Endothelial cell of umbilical vein (primary cell): Measurements from ENCODE around the gene RBM46. TPM values are rescaled to one million over a fixed set of nuclear protein-coding genes. Genes with fewer than 3 reads are reported as not detected.

Source experiments
- BruUV-seq: library from RNA; stranded (reverse); fragments of 400-500 nt; replicated peaks from 2 replicates; lab custom pipeline; 2021; lab: Mats Ljungman, UMichigan
- CTCF ChIA-PET: fragments of 300-600, 350-600 bp; sonication (Branson Sonifier 250); formaldehyde crosslinking; loops from one replicate; lab custom pipeline; 2021; ENCODE audit warnings: antibody characterized with exemption, inconsistent platforms; lab: Charles Lee
- POLR2A ChIA-PET: fragments of 300-600, 350-600 bp; sonication (Branson Sonifier 250); formaldehyde crosslinking; loops from one replicate; lab custom pipeline; 2021; ENCODE audit warnings: antibody characterized with exemption, inconsistent platforms; lab: Charles Lee
- DNase-seq: peaks from one replicate; pipeline ENCODE4 v3.0.0-alpha.2; 2011; ENCODE audit warnings: low read depth, low spot score
- FAIRE-seq: peaks from 2 replicates; lab custom pipeline; 2011; peaks lifted over from hg19 to GRCh38; lab: Jason Lieb, UNC
- H2AFZ ChIP-seq: 2 replicates; pipeline ENCODE4 v1.6.0; 2012; ENCODE audit warnings: low read depth, low read length, control low read depth, inconsistent platforms
- H3K27ac ChIP-seq: 2 replicates; pipeline ENCODE4 v1.5.1; 2011; ENCODE audit warnings: low read depth, mild to moderate bottlenecking, control low read depth, low read length, moderate library complexity; ENCODE audit not compliant: insufficient read depth
- H3K27me3 ChIP-seq, 2 experiments: 2 replicates each; pipeline versions ENCODE4 v1.6.0 to v1.6.1; 2011; ENCODE audit warnings: low read length in 2 of 2, mixed read lengths in 1 of 2; ENCODE audit not compliant: control insufficient read depth in 2 of 2, insufficient read depth in 2 of 2
- H3K36me3 ChIP-seq, 2 experiments: 2 replicates in 1 of 2; 3 replicates in 1 of 2; pipeline ENCODE4 v1.5.1; 2011; ENCODE audit warnings: low read length in 2 of 2, mild to moderate bottlenecking in 1 of 2, moderate library complexity in 1 of 2; ENCODE audit not compliant: control insufficient read depth in 2 of 2, insufficient read depth in 2 of 2; ENCODE audit errors: extremely low read depth in 1 of 2
- H3K4me1 ChIP-seq: 3 replicates; pipeline ENCODE4 v1.5.1; 2011; ENCODE audit warnings: mild to moderate bottlenecking, low read length; ENCODE audit not compliant: control insufficient read depth, insufficient read depth; ENCODE audit errors: extremely low read depth
- H3K4me2 ChIP-seq: 2 replicates; pipeline ENCODE4 v1.6.1; 2011; ENCODE audit warnings: low read length, control low read depth, mixed read lengths; ENCODE audit not compliant: insufficient read depth
- H3K4me3 ChIP-seq, 3 experiments: fragments of 200-600 bp in 1 of 3; sonication (generic), shearing (Covaris generic) in 1 of 3; replicated peaks in 1 of 3; 2 replicates each; pipeline ENCODE4 v1.5.1; 2011 to 2016; ENCODE audit warnings: control low read depth in 3 of 3, low read length in 3 of 3, mild to moderate bottlenecking in 2 of 3, inconsistent platforms in 1 of 3, low read depth in 1 of 3, moderate library complexity in 1 of 3; ENCODE audit not compliant: insufficient read depth in 1 of 3
- H3K79me2 ChIP-seq: 2 replicates; pipeline ENCODE4 v1.6.0; 2012; ENCODE audit warnings: low read length, inconsistent platforms; ENCODE audit not compliant: control insufficient read depth, insufficient read depth
- H3K9ac ChIP-seq: replicated peaks from 2 replicates; pipeline ENCODE3; 2011; ENCODE audit warnings: low read length, control low read depth; ENCODE audit not compliant: insufficient read depth; ENCODE audit errors: extremely low read depth
- H3K9me1 ChIP-seq: replicated peaks from 3 replicates; pipeline ENCODE4 v1.6.0; 2011; ENCODE audit warnings: mild to moderate bottlenecking, low read length; ENCODE audit not compliant: control insufficient read depth, insufficient read depth; ENCODE audit errors: extremely low read depth
- H3K9me3 ChIP-seq: replicated peaks from 2 replicates; pipeline ENCODE4 v1.5.1; 2012; ENCODE audit warnings: low read length, inconsistent platforms; ENCODE audit not compliant: control insufficient read depth, insufficient read depth
- H4K20me1 ChIP-seq: replicated peaks from 2 replicates; pipeline ENCODE3; 2011; ENCODE audit warnings: mild to moderate bottlenecking, low read length; ENCODE audit not compliant: control insufficient read depth, insufficient read depth; ENCODE audit errors: extremely low read depth
- CTCF ChIP-seq, 2 donors: IDR thresholded peaks; 1 replicate in 1 of 2; 2 replicates in 1 of 2; pipeline ENCODE4 v1.5.1; 2011; ENCODE audit warnings: low read length in 2 of 2, mild to moderate bottlenecking in 2 of 2, moderate library complexity in 2 of 2, control low read depth in 1 of 2, inconsistent platforms in 1 of 2, low read depth in 1 of 2; ENCODE audit not compliant: insufficient read depth in 1 of 2; ENCODE audit errors: extremely low read depth in 1 of 2
- EZH2 ChIP-seq: IDR thresholded peaks from 2 replicates; pipeline ENCODE4 v1.6.1; 2012; ENCODE audit warnings: borderline replicate concordance, low read depth, mild to moderate bottlenecking, moderate library complexity, low read length, inconsistent platforms; ENCODE audit not compliant: severe bottlenecking
- FOS ChIP-seq: IDR thresholded peaks from 2 replicates; pipeline ENCODE4 v1.6.1; 2011; ENCODE audit warnings: mild to moderate bottlenecking, low read length, moderate library complexity, borderline replicate concordance; ENCODE audit not compliant: insufficient read depth
- GATA2 ChIP-seq: IDR thresholded peaks from 2 replicates; pipeline ENCODE4 v1.7.0; 2011; ENCODE audit warnings: low read depth, mild to moderate bottlenecking, moderate library complexity, mixed read lengths, low read length; ENCODE audit not compliant: insufficient read length, insufficient read depth
- JUN ChIP-seq: IDR thresholded peaks from 2 replicates; pipeline ENCODE4 v1.6.1; 2011; ENCODE audit warnings: borderline replicate concordance, low read depth; ENCODE audit not compliant: insufficient read length, insufficient read depth
- MAX ChIP-seq: IDR thresholded peaks from 2 replicates; pipeline ENCODE4 v1.6.1; 2011; ENCODE audit not compliant: insufficient read depth, insufficient read length
- MYC ChIP-seq: IDR thresholded peaks from one replicate; pipeline ENCODE4 v1.6.1; 2011; ENCODE audit warnings: mild to moderate bottlenecking, low read depth, low read length
- POLR2A ChIP-seq: IDR thresholded peaks from 2 replicates; pipeline ENCODE4 v1.6.1; 2012; ENCODE audit warnings: low read depth, mild to moderate bottlenecking, control low read depth, low read length
- POLR2AphosphoS5 ChIP-seq: IDR thresholded peaks from 2 replicates; pipeline ENCODE4 v1.6.1; 2012; ENCODE audit warnings: low read depth, mild to moderate bottlenecking, control low read depth, low read length, moderate library complexity; ENCODE audit not compliant: insufficient read depth
- dilution Hi-C: fragments of 300-500 bp; cut with MboI; formaldehyde crosslinking; loops from one replicate; pipeline ENCODE4 v1.15.0; 2019; ENCODE audit warnings: low sequenced_read_pairs; ENCODE audit not compliant: extremely low pct_ligation_motif_present
- intact Hi-C: fragments of 100-400 bp; cut with micrococcal nuclease; formaldehyde crosslinking; loops from one replicate; pipeline ENCODE4 v1.10.0; 2022
- polyA plus RNA-seq, 4 experiments: library from polyadenylated mRNA; depleted of rRNA in 3 of 4; stranded (reverse) in 3 of 4; unstranded in 1 of 4; fragments of >200 nt; gene quantifications; 2 replicates each; pipeline versions ENCODE4 v1.2.1 to v1.2.3, GENCODE V29; 2011 to 2012; ENCODE audit warnings: missing spikeins in 1 of 4
- total RNA-seq: library from RNA; stranded (reverse); gene quantifications from 2 replicates; pipeline ENCODE4 v1.2.3, GENCODE V29; 2021

RBM46 gene
- total and polyA plus RNA-seq, 2 donors (not counting 3 experiments of a cell fraction or from before 2014, with no cell fraction given), result not detected

GRCh38 chr4:154740462-154740861 is 40.6 kb upstream of the RBM46 start:
- ChIA-PET POLR2A (no interaction called here), CTCF (no interaction called here)
- FAIRE-seq (no peak), DNase-seq (no peak)
- no peaks in the 10 kb centered on the region for H3K9me1 ChIP-seq
- no peaks in the 10 kb centered on the region for H3K79me2 ChIP-seq
- no peak overlapping the region for H3K4me3 ChIP-seq
- no peaks in the 10 kb centered on the region for H4K20me1 ChIP-seq
- peaks cover 40 to 56% of the 10 kb centered on the region in 2 experiments for H3K27me3 ChIP-seq
- H3K27ac ChIP-seq, result no peak overlapping the region
- intact Hi-C loops, result no loop called here
- dilution Hi-C loops, result no loop called here
- BruUV-seq, result no TSS peak
- H3K4me1 ChIP-seq, result peaks cover 7% of the 10 kb centered on the region
- H3K4me2 ChIP-seq, result no peak overlapping the region
- H2AFZ ChIP-seq, result no peak overlapping the region
- TF ChIP-seq MAX, result no peak
- TF ChIP-seq CTCF (IDR thresholded peaks at IDR 0.05; ENCODE audit: extremely low read depth in 1 of 2, insufficient read depth in 1 of 2, low read depth in 1 of 2, low read length in 2 of 2), result no peak
- no peak for TF ChIP-seq JUN
- no peak for TF ChIP-seq MYC
- no peak for TF ChIP-seq FOS
- TF ChIP-seq POLR2AphosphoS5, result no peak
- TF ChIP-seq GATA2, result no peak
- no peak for TF ChIP-seq POLR2A
- no peak for TF ChIP-seq EZH2
- no peaks in the 10 kb centered on the region for H3K9me3 ChIP-seq
- no peaks in the 10 kb centered on the region for H3K36me3 ChIP-seq
- H3K9ac ChIP-seq, result no peak overlapping the region
